Embryonic facial prominence (tissue), 1 donor: Measurements from ENCODE around the gene PLA2G4B.

Source experiments
- DNase-seq: peaks from one replicate; pipeline ENCODE4 v3.0.0-alpha.2; 2016; ENCODE audit errors: extremely low spot score

The PLA2G4B gene

DNA sequence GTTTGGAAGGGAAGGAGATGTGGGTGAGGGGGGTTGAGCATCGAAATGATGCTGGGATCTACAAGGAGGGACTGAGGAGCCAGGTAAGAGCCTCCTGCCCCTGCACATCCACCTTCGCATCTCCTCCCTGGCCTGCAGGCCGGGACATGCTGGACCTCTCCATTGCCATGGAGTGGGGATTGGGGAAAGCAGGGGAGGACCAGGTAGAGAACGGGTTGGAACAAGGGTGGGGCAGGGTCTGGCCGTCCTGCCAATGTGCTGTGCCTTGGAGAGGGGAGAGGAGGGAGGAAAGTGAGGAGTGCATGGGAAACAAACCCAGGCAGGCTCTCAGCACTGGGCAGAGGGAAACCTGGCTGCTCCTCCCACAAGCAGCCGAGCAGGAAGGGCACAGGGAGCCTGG lies 10.6 kb downstream of the PLA2G4B start:
- no peak for DNase-seq

DNA sequence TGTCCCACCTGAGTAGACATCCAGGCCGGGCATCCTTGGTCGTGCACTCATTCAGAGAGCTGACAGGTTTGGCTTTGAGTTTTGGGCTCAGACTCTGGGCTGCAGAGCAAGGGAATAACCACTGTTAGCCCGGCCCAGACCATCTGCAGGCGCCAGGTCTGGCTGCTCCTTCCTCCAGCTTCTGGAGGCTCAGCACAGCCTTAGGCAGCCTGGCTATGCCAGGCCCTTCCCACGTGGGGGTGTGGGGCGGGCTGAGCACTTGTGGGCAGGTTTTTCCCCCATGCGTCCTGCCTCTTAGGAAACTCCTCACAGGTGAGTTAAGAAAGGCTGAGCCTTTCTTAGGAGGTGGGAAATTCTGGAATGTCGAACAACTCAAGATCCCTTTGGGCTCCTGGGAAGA lies 11.2 kb downstream of the PLA2G4B start:
- no peak for DNase-seq

GRCh38 chr15:41850482-41851166 lies 12.0 kb downstream of the PLA2G4B start:
- no peak for DNase-seq

DNA sequence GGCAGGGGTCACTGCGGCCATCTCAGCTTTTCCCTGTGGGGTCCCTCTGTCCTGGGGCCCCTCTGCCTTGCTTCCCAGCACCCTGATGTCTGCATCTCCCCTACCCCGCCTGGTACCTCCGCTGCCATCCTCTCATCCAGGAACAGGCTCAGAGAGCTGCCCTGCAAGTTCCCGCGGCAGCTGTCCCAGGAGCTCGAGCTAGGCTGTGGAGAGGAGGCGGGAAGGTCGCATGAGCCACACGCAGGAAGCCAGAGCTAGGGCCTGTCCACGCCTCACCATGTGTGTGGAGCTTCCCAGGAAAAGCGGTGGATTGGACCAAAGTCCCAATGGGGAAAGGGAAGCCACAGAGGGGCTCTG lies 12.5 kb downstream of the PLA2G4B start:
- no peak for DNase-seq

- DNase-seq, result no peak
These were observed 13.2 kb downstream of the PLA2G4B start for GRCh38 chr15:41851755-41852370.

DNA sequence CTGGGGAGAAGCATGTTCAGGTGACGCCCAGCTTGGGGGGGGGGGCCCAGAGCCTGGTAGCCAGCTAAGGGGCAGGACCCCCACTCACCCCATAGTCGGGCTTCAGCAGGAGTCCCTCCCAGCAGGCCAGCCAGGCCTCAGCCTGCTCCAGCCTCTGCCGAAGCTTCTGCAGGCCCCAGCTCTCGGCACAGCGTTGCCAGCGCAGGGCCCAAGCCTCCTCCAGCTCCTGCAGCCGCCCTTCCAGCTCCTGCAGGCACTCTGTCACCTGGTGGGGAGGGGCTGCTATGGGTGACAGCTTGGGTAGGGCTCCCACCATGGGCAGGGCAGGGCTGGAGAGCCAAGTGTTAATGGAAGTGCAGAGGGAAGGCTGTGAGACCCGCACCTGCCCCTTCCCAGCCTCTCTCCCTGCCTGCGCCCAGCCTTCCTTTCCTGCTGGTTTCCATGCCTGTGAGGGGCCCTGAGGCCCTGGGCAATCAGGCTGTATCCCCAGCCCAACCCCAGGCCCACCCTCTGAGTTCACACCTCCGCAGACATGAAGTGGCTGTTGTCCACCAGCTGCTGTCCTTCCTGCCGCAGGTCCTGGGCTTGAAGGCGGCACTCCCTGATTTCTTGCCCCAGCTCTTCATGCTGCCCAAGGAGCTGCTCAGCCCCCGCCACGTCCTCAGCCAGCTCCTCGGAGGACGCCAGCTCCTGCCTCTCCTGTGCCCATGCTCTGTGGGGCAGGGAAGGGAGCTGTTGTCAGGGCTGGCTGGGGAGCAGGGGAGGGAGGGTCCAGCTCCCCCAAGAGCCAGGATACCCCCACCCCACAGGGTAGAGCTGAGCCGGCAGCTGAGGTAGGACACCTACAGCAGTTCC lies 14.3 kb downstream of the PLA2G4B start:
- no peak for DNase-seq

DNA sequence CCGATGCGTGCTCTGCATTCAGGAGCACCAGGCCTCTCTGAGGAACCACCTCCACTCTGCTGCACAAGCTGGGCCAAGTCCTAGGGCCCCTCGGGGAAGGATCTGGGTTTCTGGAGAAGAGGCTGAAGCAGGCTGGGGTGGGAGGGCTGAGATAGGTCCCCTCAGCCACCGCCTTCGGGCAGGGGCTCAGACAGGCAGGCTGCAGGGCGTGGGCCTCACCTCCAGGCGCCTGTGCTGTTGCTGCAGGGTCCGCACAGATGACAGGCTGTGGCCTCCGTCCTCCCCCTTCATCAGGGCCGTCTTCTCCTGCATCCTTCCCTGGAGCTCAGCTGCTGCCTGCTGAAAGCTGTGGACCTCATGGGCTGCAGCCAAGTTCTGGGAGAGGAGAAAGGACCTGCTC lies 15.2 kb downstream of the PLA2G4B start:
- DNase-seq, result no peak

GRCh38 chr15:41854443-41854842 lies 15.8 kb downstream of the PLA2G4B start:
- DNase-seq, result no peak

- no peak for DNase-seq
These were observed 16.8 kb downstream of the PLA2G4B start for GRCh38 chr15:41855261-41855961.

- DNase-seq, result no peak
These were observed 17.6 kb downstream of the PLA2G4B start for GRCh38 chr15:41856262-41856661.

DNA sequence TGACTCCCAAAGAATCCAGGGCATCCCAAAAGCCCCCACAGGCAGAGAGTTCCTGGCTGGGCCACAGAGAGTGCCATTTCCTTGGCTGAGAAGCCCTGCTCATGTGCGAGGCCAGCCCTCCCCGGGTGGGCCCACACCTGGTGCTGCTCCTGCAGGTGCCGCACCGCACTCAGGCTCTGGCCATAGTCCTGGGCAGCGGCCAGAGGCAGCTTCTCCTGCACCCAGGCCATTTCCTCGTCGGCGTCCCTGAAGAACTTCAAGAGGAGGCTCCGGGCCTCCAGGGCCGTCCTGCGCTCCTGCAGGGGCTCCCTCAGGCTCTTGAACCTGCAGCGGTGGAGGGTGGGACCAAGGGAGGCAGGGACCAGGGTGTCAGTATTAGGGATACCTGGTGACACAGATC lies 18.1 kb downstream of the PLA2G4B start:
- DNase-seq, result no peak

DNA sequence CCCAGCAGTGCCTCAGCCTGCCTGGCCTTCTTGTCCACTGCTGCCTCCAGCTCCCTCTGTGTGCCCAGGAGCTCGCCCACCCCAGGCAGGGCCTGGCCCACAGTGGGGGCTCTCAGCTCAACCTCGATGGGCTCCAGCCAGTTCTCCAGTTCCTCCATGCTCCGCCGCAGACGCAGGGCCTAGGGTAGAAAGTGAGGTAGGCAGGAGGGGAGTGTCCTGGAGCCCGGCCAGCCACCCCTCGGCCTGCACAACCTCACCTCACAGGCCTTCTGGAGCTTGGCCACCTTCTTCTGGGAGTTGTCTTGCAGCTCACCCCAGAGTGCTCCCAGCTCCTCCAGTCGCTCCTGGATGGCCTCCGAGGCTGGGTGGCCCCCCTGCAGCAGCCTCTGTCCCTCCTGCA lies 18.7 kb downstream of the PLA2G4B start:
- no peak for DNase-seq

- DNase-seq, result no peak
These were observed 20.1 kb downstream of the PLA2G4B start for GRCh38 chr15:41858756-41859155.

GRCh38 chr15:41860049-41860828 lies 21.6 kb downstream of the PLA2G4B start:
- no peak for DNase-seq

DNA sequence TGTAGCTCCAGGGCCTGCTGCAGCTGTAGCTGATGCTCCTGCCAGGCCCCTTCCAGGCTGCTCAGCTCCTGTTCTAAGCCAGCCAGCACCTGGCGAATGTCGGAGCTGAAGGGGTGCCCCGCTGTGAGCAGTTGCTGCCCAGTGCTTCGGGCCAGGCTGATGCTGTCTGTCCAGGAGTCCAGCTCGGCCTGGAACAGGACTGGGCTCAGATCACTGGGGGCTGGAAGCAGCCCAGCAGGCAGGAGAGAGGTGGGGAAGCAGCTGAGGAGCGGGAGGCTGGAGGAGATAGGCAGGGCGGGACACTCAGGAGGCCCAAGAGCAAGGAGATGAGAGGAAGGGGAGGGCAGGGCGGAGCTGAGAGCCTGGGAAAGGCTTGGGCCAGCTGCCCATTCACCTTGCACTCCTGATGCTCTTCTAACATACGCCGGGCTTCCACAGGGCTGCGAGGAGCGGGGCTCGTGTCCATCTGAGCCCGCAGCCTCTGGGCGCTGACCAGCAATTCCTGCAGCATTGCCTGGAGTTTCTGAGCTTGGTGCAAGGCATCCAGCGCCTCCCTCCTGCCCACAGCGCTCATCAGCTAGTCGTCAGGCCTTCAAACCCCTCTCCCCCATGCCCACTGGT lies 23.2 kb downstream of the PLA2G4B start:
- no peak for DNase-seq

DNA sequence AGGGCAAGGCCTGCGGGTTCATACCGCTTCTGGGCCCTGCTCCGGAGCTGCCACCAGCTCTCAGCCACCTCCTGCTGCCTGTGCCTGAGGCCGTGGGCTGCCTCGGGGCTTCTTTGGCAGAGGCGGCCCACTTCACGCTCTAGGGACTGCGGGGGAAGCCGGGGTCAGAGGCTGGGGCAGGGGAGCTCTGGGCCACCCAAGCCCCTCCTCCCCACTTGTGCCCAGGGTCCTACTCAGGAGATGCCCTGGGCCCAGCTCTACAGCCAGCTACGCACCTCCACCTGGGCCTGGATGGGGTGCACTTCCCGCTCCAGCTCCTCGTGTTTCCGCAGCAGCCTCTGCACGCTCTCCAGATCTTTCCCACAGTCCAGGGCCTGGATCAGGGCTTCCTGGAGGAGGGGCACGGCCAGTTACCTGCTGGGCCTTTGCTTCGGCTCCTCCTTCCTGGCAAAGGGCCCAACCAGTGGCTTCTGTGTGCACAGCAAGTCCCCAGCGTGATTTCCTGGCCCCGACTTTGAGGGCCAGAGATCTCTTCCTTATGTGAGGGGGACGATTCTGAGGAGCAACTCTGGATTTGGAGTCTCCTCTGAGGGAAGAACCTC lies 24.0 kb downstream of the PLA2G4B start:
- DNase-seq, result no peak

DNA sequence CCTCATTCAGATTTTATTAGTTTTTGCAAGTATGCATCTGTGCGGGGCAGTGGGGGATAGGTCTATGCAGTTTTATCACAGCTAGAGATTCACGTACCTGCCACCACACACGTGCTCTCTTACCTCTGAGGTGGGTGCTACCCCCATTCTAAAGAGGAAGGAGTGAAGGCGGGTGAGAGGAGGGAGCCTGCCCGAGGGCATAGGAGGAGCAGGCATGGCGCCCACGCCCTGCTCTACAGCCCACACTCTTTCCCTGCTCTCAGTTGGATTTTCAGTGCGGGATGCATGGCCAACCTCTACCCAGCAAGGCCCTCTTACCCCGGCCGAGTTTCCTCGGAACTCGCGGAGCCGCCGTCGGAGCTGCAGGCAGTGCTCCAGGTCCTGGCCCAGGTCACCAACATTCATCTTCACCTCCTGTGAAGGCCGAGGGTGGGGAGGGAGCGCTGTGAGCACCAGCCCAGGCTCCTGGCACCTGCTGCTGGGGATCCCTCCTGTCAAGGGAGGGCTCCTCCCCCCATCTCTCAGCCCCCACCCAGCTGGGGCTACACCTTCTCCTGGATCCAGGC lies 26.9 kb downstream of the PLA2G4B start:
- DNase-seq, result no peak

- no peak for DNase-seq
These were observed 27.6 kb downstream of the PLA2G4B start for GRCh38 chr15:41866263-41866703.

DNA sequence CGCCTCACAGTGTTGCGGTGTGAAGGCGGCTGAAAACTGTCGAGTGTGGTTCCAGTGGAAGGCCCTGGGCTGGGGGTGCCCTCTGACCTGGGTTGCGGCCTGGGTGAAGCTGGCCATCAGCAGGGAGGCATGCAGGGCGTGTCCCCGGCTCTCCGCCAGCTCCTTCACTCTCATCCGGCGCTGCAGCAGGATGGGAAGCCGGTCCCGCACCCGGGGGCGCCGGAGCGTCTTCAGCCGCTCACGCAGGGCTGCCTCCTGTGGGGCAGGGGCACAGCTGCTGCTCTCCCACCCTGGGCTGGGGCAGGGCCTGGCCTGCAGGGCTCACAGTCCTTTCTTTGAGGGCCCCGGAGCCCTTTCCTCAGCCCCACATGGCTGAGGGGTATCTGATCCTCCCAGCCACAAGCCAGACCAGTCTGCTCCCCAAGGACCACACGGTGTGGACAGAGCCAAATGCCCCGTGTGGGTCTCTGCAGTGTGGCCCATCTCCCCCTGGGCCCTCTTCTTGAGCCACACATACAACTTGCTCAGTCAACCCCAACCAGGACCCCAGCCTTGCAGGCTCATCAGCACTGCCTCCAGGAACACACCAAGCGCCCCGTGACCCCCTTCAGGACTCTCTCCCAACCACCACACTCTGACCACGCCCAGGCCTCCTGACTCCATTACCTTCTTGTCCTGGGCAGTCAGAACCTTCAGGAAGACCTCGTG lies 28.4 kb downstream of the PLA2G4B start:
- no peak for DNase-seq

- DNase-seq, result no peak
These were observed 29.7 kb downstream of the PLA2G4B start for GRCh38 chr15:41868321-41868720.
